Stomach (tissue), 4 donors: Measurements from ENCODE around the gene KCNN3.

Experiments
- CTCF ChIP-seq, 7 experiments: fragments of 450-650 bp in 4 of 7; fragments of 200-600 bp in 3 of 7; sonication (generic) in 3 of 7; IDR thresholded peaks; one replicate each; pipeline ENCODE4 v1.5.1; 2016 to 2019; ENCODE audit warnings: antibody characterized with exemption in 7 of 7, control low read depth in 2 of 7, mild to moderate bottlenecking in 1 of 7
- POLR2A ChIP-seq, 4 donors: fragments of 450-650 bp; IDR thresholded peaks; one replicate each; pipeline ENCODE4 v1.6.1; 2016; ENCODE audit warnings: antibody characterized with exemption in 4 of 4, control low read depth in 2 of 4, mild to moderate bottlenecking in 1 of 4, moderate library complexity in 1 of 4

GRCh38 chr1:154835531-154836324 is 34.4 kb downstream of the KCNN3 start:
- TF ChIP-seq CTCF (IDR thresholded peaks at IDR 0.05) (no peak), POLR2A (IDR thresholded peaks at IDR 0.05) (no peak)
